Ovary (tissue), 3 donors: ENCODE data around the gene ZFPM1.
A peak's percentile ranks its signal among the peaks of the same experiment; 100 is the strongest.

ENCODE experiments used
- EP300 ChIP-seq: sonication (generic); formaldehyde crosslinking; IDR thresholded peaks from one replicate; pipeline ENCODE4 v1.6.1; 2017; ENCODE audit warnings: antibody characterized with exemption
- TF ChIP-seq, protein P1 (sequence below), 3 donors: fragments of 450-650 bp in 2 of 3; fragments of 200-600 bp in 1 of 3; IDR thresholded peaks; one replicate each; pipeline versions ENCODE4 v1.5.1 to v1.8.0; 2016 to 2022; ENCODE audit warnings: antibody characterized with exemption in 3 of 3, mild to moderate bottlenecking in 1 of 3
- donor health status: DM: no; HTN: no; CAD: no.

DNA sequence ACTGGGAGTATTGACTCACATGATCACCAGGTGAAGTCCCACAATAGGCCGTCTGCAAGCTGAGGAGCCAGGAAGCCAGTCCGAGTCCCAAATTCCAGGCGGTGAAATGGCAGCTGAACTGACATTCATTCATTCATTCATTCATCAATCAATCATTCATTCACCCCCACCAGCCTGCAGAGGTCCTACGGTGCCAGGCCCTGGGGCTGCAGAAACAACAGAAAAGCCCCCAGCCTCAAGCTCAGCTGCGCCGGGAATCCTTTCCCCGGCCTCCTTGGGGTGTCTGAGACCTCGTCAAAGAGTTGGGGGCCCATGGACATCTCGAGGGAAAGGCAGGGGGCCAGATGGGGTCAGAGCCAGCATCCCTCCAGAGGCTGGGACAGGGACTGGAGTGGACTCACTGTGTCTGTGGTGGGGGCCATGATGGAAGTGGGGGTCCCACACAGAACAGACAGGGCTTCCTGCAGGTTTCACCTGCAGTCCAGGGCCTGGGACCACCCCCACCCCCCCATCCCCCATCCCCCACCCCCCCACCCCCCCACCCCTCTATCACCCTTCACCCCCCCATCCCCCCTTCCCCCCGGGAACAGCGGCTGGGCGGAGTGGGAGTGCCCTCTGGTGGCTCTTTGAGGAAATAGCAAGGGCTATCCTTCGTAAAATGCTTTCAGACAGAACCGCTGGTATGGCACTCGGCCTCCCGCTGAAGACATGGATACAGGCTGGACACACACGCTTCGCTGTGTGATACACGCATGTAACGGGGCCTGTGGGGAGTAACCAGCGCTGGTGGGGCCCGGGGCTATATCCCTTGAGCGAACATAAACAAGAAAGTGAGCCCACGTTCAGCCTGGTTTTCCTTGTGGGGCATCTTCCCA is 108.6 kb downstream of the ZFPM1 start:
- TF ChIP-seq, protein P1, sequence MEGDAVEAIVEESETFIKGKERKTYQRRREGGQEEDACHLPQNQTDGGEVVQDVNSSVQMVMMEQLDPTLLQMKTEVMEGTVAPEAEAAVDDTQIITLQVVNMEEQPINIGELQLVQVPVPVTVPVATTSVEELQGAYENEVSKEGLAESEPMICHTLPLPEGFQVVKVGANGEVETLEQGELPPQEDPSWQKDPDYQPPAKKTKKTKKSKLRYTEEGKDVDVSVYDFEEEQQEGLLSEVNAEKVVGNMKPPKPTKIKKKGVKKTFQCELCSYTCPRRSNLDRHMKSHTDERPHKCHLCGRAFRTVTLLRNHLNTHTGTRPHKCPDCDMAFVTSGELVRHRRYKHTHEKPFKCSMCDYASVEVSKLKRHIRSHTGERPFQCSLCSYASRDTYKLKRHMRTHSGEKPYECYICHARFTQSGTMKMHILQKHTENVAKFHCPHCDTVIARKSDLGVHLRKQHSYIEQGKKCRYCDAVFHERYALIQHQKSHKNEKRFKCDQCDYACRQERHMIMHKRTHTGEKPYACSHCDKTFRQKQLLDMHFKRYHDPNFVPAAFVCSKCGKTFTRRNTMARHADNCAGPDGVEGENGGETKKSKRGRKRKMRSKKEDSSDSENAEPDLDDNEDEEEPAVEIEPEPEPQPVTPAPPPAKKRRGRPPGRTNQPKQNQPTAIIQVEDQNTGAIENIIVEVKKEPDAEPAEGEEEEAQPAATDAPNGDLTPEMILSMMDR (IDR thresholded peaks at IDR 0.05), result peak in 2 of 3 donors; percentile 38 to 46
- TF ChIP-seq EP300, result no peak
